Chondrocyte (in vitro differentiated cells): ENCODE results near the gene GPHB5. TPM values are rescaled to one million over a fixed set of nuclear protein-coding genes. Genes with fewer than 3 reads are reported as not detected.

Experiments
- DNase-seq: peaks from one replicate; pipeline ENCODE4 v3.0.0; 2021; ENCODE audit warnings: mixed read lengths, low spot score
- H3K27ac Mint-ChIP-seq: one replicate; pipeline ENCODE4 v1.8.0; 2021; ENCODE audit warnings: mild to moderate bottlenecking, moderate library complexity, mixed read lengths; ENCODE audit not compliant: unreplicated experiment
- H3K27me3 Mint-ChIP-seq: 2 replicates; pipeline ENCODE4 v1.8.0; 2021; ENCODE audit warnings: low read depth, mixed read lengths
- H3K36me3 Mint-ChIP-seq: 2 replicates; pipeline ENCODE4 v1.8.0; 2021; ENCODE audit warnings: low read depth, mixed read lengths
- H3K4me1 Mint-ChIP-seq: 2 replicates; pipeline ENCODE4 v1.8.0; 2021; ENCODE audit warnings: low read depth, mild to moderate bottlenecking, mixed read lengths
- H3K4me3 Mint-ChIP-seq: one replicate; pipeline ENCODE4 v1.8.0; 2021; ENCODE audit warnings: mild to moderate bottlenecking, moderate library complexity, mixed read lengths; ENCODE audit not compliant: unreplicated experiment
- H3K9me3 Mint-ChIP-seq: 2 replicates; pipeline ENCODE4 v1.8.0; 2021; ENCODE audit warnings: low read depth, mixed read lengths
- CTCF ChIP-seq: fragments of 200-600 bp; sonication (generic); IDR thresholded peaks from 2 replicates; pipeline ENCODE4 v1.5.0; 2021; ENCODE audit warnings: antibody characterized with exemption, mild to moderate bottlenecking, moderate library complexity
- long read RNA-seq: library from polyadenylated mRNA; stranded (forward); transcript quantifications from one replicate; pipeline ENCODE4 v2.0.0, GENCODE V29; 2021
- total RNA-seq: library from RNA; stranded (reverse); gene quantifications from 3 replicates; pipeline ENCODE4 v1.2.1, GENCODE V29; 2021

Gene GPHB5, protein sequence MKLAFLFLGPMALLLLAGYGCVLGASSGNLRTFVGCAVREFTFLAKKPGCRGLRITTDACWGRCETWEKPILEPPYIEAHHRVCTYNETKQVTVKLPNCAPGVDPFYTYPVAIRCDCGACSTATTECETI
- not detected in 3 replicates for total RNA-seq
- long read RNA-seq = 0 reads

DNA sequence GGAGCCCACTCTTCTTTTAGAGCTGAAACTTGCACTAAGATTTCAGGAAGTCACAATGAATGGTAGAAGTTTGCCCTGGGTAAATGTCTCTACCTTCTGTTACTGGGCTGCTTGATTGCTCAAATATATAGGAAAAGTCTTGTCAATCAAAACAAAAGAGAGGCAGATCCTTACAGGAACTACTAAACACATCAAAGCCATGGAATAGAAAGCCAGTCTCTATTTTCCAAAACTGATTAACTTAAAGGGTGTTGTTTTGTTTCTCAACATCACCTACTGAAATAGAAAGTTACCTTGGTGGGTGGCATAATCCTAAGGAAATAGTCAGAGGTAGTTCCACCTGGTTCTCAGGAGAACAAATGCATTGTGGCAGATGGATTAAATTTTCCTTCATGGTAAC lies at the start of gene GPHB5:
Gene GPHB5 (minus strand): TSS at position 101 of the 400 bp plus-strand sequence. CDS start 1,086 bp downstream, outside the sequence.
- Mint-ChIP-seq H3K27me3 (peaks cover 20% of the 10 kb centered on the region), H3K4me1 (no peaks in the 10 kb centered on the region), H3K36me3 (no peaks in the 10 kb centered on the region), H3K27ac (no peak within 1 kb of the TSS), H3K9me3 (no peaks in the 10 kb centered on the region), H3K4me3 (no peak within 1 kb of the TSS)
- TF ChIP-seq CTCF = no peak
- DNase-seq = no peak

- no peak for DNase-seq
- TF ChIP-seq CTCF = peak; percentile 27
- Mint-ChIP-seq H3K27me3 (no peaks in the 10 kb centered on the region), H3K9me3 (peaks cover 31% of the 10 kb centered on the region), H3K4me1 (no peaks in the 10 kb centered on the region), H3K36me3 (peaks cover 12% of the 10 kb centered on the region), H3K27ac (no peak overlapping the region), H3K4me3 (no peak overlapping the region)
These were observed 49.1 kb upstream of the GPHB5 start for GRCh38 chr14:63367742-63368364.

GRCh38 chr14:63362389-63362819 lies 43.7 kb upstream of the GPHB5 start:
- no peak overlapping the region for H3K4me3 Mint-ChIP-seq
- TF ChIP-seq CTCF = no peak
- H3K4me1 Mint-ChIP-seq = no peaks in the 10 kb centered on the region
- peaks cover 23% of the 10 kb centered on the region for H3K9me3 Mint-ChIP-seq
- H3K27me3 Mint-ChIP-seq = no peaks in the 10 kb centered on the region
- DNase-seq = no peak
- H3K36me3 Mint-ChIP-seq = peaks cover 4% of the 10 kb centered on the region
- no peak overlapping the region for H3K27ac Mint-ChIP-seq

DNA sequence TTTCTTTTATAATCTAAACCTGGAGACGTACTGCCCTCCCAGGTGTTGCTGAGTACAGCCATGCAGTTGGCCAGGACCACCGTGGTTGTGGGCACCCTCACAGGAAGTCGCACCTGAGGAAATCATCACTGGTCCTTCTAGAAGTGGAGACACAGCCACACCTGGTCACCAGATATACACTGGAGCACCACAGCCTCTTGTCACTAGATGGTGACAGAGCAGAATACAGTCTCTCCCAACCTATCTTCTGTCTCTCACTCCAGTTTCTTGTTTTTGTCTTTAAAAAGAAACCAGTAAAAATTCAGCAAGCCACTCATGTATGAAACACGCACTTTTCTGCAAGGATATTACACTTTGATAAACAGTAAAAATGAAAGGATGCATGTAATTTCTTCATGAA lies 43.1 kb upstream of the GPHB5 start:
- Mint-ChIP-seq H3K4me3 (no peak overlapping the region), H3K9me3 (peaks cover 21% of the 10 kb centered on the region), H3K36me3 (peaks cover 1% of the 10 kb centered on the region), H3K27me3 (no peaks in the 10 kb centered on the region), H3K27ac (no peak overlapping the region), H3K4me1 (no peaks in the 10 kb centered on the region)
- DNase-seq = no peak
- peak; percentile 15 for TF ChIP-seq CTCF

GRCh38 chr14:63357841-63358240 lies 39.1 kb upstream of the GPHB5 start:
- DNase-seq = no peak
- H3K36me3 Mint-ChIP-seq = no peaks in the 10 kb centered on the region
- H3K27ac Mint-ChIP-seq = no peak overlapping the region
- H3K9me3 Mint-ChIP-seq = peaks cover 5% of the 10 kb centered on the region
- H3K27me3 Mint-ChIP-seq = no peaks in the 10 kb centered on the region
- H3K4me1 Mint-ChIP-seq = no peaks in the 10 kb centered on the region
- H3K4me3 Mint-ChIP-seq = no peak overlapping the region
- TF ChIP-seq CTCF = no peak
